ENCODE results near the gene ULK3. TPM values are rescaled to one million over a fixed set of nuclear protein-coding genes. Genes with fewer than 3 reads are reported as not detected.

The ULK3 gene
- total and polyA plus RNA-seq, 10 of the 15 experiments (the other 5 are each of a cell fraction or from before 2014, with no cell fraction given): 0.64 to 38.8 (median 27.1) TPM

DNA sequence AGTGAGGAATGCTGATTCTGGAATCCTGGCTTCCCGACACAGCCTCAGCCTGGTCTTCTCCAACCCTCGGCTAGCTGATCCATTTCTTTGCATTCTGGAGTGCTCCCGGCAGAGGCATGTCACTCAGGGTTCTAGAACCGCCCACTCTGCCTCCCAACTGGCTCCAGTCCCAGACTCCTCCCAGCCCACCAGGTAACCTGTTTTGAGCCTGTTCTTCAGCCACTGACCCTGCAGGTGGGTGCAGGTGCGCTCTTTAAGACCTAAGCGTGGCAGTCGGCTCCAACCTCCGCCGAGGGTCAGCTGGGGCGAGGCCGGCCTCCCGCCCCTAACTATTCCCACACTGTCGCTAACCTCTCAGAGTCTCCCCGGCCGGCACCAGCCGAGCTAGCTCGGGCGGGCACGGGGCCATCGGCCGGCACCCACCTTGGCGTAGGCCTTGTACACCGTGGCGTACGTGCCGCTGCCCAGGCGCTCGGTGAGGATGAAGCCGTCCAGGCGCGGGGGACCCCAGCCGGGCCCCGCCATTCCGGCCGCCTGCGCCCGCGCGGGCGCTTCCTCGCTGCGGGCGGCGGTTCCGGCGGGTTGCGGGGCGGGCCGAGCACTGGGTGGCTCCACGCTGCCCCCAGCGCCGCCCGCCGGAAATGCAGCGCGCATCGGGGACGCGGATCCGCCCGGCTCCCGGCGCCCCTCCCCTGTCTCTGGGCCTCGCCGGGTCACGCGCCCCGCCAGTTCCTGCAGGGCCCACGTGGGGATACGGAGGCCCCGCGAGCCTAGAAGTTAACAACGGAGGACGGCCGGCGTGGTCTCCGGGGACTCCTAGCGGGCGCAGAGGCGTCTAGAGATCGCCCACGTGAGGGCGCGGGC is at the start of gene ULK3 (continued):
- TF ChIP-seq, protein P1, sequence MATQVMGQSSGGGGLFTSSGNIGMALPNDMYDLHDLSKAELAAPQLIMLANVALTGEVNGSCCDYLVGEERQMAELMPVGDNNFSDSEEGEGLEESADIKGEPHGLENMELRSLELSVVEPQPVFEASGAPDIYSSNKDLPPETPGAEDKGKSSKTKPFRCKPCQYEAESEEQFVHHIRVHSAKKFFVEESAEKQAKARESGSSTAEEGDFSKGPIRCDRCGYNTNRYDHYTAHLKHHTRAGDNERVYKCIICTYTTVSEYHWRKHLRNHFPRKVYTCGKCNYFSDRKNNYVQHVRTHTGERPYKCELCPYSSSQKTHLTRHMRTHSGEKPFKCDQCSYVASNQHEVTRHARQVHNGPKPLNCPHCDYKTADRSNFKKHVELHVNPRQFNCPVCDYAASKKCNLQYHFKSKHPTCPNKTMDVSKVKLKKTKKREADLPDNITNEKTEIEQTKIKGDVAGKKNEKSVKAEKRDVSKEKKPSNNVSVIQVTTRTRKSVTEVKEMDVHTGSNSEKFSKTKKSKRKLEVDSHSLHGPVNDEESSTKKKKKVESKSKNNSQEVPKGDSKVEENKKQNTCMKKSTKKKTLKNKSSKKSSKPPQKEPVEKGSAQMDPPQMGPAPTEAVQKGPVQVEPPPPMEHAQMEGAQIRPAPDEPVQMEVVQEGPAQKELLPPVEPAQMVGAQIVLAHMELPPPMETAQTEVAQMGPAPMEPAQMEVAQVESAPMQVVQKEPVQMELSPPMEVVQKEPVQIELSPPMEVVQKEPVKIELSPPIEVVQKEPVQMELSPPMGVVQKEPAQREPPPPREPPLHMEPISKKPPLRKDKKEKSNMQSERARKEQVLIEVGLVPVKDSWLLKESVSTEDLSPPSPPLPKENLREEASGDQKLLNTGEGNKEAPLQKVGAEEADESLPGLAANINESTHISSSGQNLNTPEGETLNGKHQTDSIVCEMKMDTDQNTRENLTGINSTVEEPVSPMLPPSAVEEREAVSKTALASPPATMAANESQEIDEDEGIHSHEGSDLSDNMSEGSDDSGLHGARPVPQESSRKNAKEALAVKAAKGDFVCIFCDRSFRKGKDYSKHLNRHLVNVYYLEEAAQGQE (IDR thresholded peaks at IDR 0.05; ENCODE audit: low read depth, low read length): no peak
- TF ChIP-seq NFXL1 (IDR thresholded peaks at IDR 0.05; ENCODE audit: borderline replicate concordance) (no peak), STAT3 (IDR thresholded peaks at IDR 0.05; ENCODE audit: low read depth, low read length) (no peak), ZNF622 (IDR thresholded peaks at IDR 0.05) (no peak), SP1 (IDR thresholded peaks at IDR 0.05; ENCODE audit: low read depth, low read length) (no peak), CHD4 (IDR thresholded peaks at IDR 0.05) (no peak), PAX8 (IDR thresholded peaks at IDR 0.05) (no peak), PML (IDR thresholded peaks at IDR 0.05; ENCODE audit: low read length) (0 out of 2 replicates have a peak, but pooled peaks have one; percentile 62)
- TF ChIP-seq, protein P2, sequence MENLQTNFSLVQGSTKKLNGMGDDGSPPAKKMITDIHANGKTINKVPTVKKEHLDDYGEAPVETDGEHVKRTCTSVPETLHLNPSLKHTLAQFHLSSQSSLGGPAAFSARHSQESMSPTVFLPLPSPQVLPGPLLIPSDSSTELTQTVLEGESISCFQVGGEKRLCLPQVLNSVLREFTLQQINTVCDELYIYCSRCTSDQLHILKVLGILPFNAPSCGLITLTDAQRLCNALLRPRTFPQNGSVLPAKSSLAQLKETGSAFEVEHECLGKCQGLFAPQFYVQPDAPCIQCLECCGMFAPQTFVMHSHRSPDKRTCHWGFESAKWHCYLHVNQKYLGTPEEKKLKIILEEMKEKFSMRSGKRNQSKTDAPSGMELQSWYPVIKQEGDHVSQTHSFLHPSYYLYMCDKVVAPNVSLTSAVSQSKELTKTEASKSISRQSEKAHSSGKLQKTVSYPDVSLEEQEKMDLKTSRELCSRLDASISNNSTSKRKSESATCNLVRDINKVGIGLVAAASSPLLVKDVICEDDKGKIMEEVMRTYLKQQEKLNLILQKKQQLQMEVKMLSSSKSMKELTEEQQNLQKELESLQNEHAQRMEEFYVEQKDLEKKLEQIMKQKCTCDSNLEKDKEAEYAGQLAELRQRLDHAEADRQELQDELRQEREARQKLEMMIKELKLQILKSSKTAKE (IDR thresholded peaks at IDR 0.05; ENCODE audit: low read depth, poor library complexity, severe bottlenecking): no peak
- TF ChIP-seq, protein P3, sequence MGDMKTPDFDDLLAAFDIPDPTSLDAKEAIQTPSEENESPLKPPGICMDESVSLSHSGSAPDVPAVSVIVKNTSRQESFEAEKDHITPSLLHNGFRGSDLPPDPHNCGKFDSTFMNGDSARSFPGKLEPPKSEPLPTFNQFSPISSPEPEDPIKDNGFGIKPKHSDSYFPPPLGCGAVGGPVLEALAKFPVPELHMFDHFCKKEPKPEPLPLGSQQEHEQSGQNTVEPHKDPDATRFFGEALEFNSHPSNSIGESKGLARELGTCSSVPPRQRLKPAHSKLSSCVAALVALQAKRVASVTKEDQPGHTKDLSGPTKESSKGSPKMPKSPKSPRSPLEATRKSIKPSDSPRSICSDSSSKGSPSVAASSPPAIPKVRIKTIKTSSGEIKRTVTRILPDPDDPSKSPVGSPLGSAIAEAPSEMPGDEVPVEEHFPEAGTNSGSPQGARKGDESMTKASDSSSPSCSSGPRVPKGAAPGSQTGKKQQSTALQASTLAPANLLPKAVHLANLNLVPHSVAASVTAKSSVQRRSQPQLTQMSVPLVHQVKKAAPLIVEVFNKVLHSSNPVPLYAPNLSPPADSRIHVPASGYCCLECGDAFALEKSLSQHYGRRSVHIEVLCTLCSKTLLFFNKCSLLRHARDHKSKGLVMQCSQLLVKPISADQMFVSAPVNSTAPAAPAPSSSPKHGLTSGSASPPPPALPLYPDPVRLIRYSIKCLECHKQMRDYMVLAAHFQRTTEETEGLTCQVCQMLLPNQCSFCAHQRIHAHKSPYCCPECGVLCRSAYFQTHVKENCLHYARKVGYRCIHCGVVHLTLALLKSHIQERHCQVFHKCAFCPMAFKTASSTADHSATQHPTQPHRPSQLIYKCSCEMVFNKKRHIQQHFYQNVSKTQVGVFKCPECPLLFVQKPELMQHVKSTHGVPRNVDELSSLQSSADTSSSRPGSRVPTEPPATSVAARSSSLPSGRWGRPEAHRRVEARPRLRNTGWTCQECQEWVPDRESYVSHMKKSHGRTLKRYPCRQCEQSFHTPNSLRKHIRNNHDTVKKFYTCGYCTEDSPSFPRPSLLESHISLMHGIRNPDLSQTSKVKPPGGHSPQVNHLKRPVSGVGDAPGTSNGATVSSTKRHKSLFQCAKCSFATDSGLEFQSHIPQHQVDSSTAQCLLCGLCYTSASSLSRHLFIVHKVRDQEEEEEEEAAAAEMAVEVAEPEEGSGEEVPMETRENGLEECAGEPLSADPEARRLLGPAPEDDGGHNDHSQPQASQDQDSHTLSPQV (IDR thresholded peaks at IDR 0.05): peak; percentile 63; the same call in 1 of the 2 replicates

Measured in GM12878 (cell line).